GM19468 (cell line): ENCODE measurements around the gene NT5C2.
"Not testable (repeated sequence)": the region's sequence is repeated elsewhere in the genome, so short reads cannot be mapped to it uniquely, and the experiment has no call there.

Source experiments
- ATAC-seq: cut with Tn5 transposase; IDR thresholded peaks from one replicate; pipeline ENCODE4 v1.9.1; 2021; ENCODE audit warnings: mild to moderate bottlenecking, moderate library complexity, moderate number of reproducible peaks; ENCODE audit not compliant: unreplicated experiment; ENCODE audit errors: extremely low read depth

The NT5C2 gene

GRCh38 chr10:103067484-103067883 is 125.6 kb downstream of the NT5C2 start:
- ATAC-seq = no peak

- not testable (repeated sequence) for ATAC-seq
These were observed 126.0 kb downstream of the NT5C2 start for GRCh38 chr10:103067099-103067477.

- no peak for ATAC-seq
These were observed 126.7 kb downstream of the NT5C2 start for GRCh38 chr10:103066141-103067098.

GRCh38 chr10:103064956-103065355 is 128.1 kb downstream of the NT5C2 start:
- ATAC-seq = no peak

- no peak for ATAC-seq
These were observed 130.1 kb downstream of the NT5C2 start for GRCh38 chr10:103062854-103063590.

- no peak for ATAC-seq
These were observed 132.5 kb downstream of the NT5C2 start for GRCh38 chr10:103060575-103060974.

- ATAC-seq = no peak
These were observed 135.0 kb downstream of the NT5C2 start for GRCh38 chr10:103058034-103058433.

- ATAC-seq = no peak
These were observed 138.0 kb downstream of the NT5C2 start for GRCh38 chr10:103055105-103055504.

- no peak for ATAC-seq
These were observed 138.5 kb downstream of the NT5C2 start for GRCh38 chr10:103054621-103055020.

- peak; percentile 61 for ATAC-seq
These were observed 139.2 kb downstream of the NT5C2 start for GRCh38 chr10:103053659-103054581.

- no peak for ATAC-seq
These were observed 143.8 kb downstream of the NT5C2 start for GRCh38 chr10:103049237-103049636.

- no peak for ATAC-seq
These were observed 145.7 kb downstream of the NT5C2 start for GRCh38 chr10:103047381-103047780.

GRCh38 chr10:103045961-103046360 is 147.1 kb downstream of the NT5C2 start:
- no peak for ATAC-seq

GRCh38 chr10:103044942-103045489 is 148.1 kb downstream of the NT5C2 start:
- no peak for ATAC-seq

GRCh38 chr10:103042908-103043307 is 150.2 kb downstream of the NT5C2 start:
- ATAC-seq = no peak

- ATAC-seq = no peak
These were observed 150.9 kb downstream of the NT5C2 start for GRCh38 chr10:103042129-103042528.

- no peak for ATAC-seq
These were observed 151.7 kb downstream of the NT5C2 start for GRCh38 chr10:103041391-103041790.

GRCh38 chr10:103040418-103040817 is 152.7 kb downstream of the NT5C2 start:
- ATAC-seq = no peak

- ATAC-seq = no peak
These were observed 154.5 kb downstream of the NT5C2 start for GRCh38 chr10:103038570-103038969.
